Measurements from ENCODE around the gene HEPACAM2.

HEPACAM2 gene

DNA sequence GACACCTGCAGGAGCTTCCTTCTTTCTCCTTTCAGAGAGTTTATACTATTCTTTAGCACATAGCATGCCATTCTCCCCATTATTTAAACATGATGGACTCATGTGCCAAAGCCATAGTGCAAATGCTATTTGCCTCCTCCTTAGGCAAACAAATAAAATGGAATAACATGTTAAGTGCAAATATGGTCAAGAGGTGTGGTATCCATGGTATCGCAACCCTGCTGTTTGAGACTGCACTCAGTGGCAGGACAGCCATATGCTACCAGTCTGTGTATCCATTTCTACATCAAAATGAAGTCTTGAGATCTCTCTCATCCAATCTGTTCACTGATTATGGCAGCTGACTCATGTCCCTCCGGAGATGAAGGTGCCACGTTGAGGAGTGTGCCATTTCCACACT lies 22.8 kb downstream of the HEPACAM2 start:
- Histone ChIP-seq H3K27ac (ENCODE audit: insufficient read depth in 1 of 2, low read depth in 1 of 2, low read length in 2 of 2, poor library complexity in 1 of 2, severe bottlenecking in 2 of 2) (no peak overlapping the region), H3K4me3 (ENCODE audit: control insufficient read depth in 1 of 7, extremely low read depth in 1 of 7, insufficient read depth in 4 of 7, low read depth in 2 of 7, low read length in 6 of 7) (no peak overlapping the region), H3K27me3 (replicated peaks in 2 of 5; ENCODE audit: control insufficient read depth in 4 of 5, insufficient read depth in 5 of 5, low read length in 4 of 5) (no peaks in the 10 kb centered on the region), H3K4me1 (ENCODE audit: control extremely low read depth in 1 of 4, control insufficient read depth in 4 of 4, insufficient read depth in 4 of 4, low read length in 3 of 4) (no peaks in the 10 kb centered on the region), H3K9me3 (ENCODE audit: control extremely low read depth in 1 of 5, control insufficient read depth in 4 of 5, insufficient read depth in 2 of 5, low read depth in 1 of 5, low read length in 4 of 5) (no peaks in the 10 kb centered on the region), H3K36me3 (ENCODE audit: control insufficient read depth in 4 of 4, insufficient read depth in 4 of 4, low read length in 3 of 4) (no peaks in the 10 kb centered on the region)
- DNase-seq = no peak
- ChIA-PET POLR2A (interaction anchor here (0.6 kb wide), 1 partner anchor 93 kb away, joined by 3 read pairs; no protein-coding TSS in a partner anchor), CTCF (no interaction called here)
- 90% methylated on average over 2 of the region's 3 CpGs for WGBS (ENCODE audit: insufficient coverage)

DNA sequence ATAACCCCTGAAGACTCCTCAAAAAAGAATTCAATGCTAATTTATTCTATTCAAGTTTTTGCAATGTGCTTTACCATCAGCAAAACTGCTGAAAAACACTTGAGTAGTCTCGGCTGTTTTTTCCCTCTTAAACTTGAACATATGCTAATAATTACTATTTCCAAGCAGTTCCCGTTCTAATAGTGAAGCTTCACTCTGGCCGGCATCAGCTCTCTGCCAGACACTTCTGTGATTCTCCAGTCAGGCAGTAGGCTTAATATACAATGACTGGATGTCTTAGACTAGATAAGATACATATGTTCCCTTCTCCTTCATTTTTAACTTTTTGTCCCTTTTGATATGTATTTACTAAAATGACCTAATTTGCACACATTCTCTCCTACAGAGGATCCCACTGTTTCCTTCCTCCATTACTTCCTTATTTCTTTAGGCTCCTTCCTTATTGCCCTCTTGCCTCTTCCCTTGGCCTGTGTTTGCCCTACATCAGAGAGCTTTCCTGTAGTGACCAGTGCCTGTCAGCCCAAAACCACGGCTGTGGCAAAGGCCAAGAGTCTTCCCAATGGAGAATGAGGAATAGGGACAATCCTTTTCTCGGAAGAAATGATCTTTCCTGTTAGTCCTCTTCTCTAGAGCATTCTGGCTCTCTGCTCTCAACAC lies 23.5 kb downstream of the HEPACAM2 start:
- H3K4me1 ChIP-seq (ENCODE audit: control extremely low read depth in 1 of 4, control insufficient read depth in 4 of 4, insufficient read depth in 4 of 4, low read length in 3 of 4) = no peaks in the 10 kb centered on the region
- ChIA-PET POLR2A (interaction anchor here (0.6 kb wide), 1 partner anchor 94 kb away, joined by 3 read pairs; no protein-coding TSS in a partner anchor), CTCF (no interaction called here)
- no peak overlapping the region for H3K4me3 ChIP-seq (ENCODE audit: control insufficient read depth in 1 of 7, extremely low read depth in 1 of 7, insufficient read depth in 4 of 7, low read depth in 2 of 7, low read length in 6 of 7)
- H3K27me3 ChIP-seq (replicated peaks in 2 of 5; ENCODE audit: control insufficient read depth in 4 of 5, insufficient read depth in 5 of 5, low read length in 4 of 5) = no peaks in the 10 kb centered on the region
- H3K27ac ChIP-seq (ENCODE audit: insufficient read depth in 1 of 2, low read depth in 1 of 2, low read length in 2 of 2, poor library complexity in 1 of 2, severe bottlenecking in 2 of 2) = no peak overlapping the region
- no peaks in the 10 kb centered on the region for H3K36me3 ChIP-seq (ENCODE audit: control insufficient read depth in 4 of 4, insufficient read depth in 4 of 4, low read length in 3 of 4)
- no peaks in the 10 kb centered on the region for H3K9me3 ChIP-seq (ENCODE audit: control extremely low read depth in 1 of 5, control insufficient read depth in 4 of 5, insufficient read depth in 2 of 5, low read depth in 1 of 5, low read length in 4 of 5)
- DNase-seq = no peak
- 88% methylated on average over 3 of the region's 5 CpGs for WGBS (ENCODE audit: insufficient coverage)

DNA sequence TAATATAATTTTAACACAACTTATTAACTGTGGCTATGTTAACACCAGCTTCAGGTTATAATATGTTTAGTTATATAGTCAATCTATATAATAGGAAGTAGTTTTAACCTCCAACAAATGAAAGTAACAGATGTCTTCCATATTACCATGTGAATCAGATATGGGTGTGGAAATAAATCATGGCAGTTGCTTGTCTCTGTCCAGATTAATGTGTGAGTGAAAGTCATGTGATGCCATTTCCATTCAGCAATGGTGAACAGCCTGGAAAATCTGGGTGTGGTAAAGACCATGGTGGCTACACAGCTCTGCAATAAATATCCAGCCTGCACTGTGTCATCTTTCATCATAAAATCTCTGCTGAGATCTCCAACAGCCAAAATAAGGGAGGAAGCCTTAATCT lies 27.8 kb downstream of the HEPACAM2 start:
- POLR2A ChIA-PET = interaction anchor here (0.5 kb wide), 1 partner anchor 362 kb away, joined by 3 read pairs; no protein-coding TSS in a partner anchor
- no peak for DNase-seq

DNA sequence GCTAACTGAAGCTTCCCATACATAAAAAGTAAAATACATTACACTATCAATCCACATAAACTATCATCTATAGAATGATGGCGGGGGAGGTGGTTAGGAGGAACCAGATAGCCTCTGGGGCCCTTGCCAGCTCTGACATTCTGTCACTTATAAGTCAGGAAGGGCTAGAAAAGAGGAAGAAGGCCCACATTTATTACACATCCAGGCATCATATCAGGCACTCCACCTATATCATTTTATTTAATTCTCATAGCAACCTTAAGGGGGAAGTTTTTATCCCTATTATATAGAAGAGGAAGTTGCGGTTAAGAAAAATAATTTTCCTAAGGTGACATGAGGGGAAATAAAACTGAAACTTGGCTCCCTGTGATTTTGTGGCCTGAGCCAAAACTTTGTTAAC lies 29.9 kb downstream of the HEPACAM2 start:
- peaks cover 0 to 12% (median 2%) of the 10 kb centered on the region in 4 experiments for H3K4me1 ChIP-seq (ENCODE audit: control extremely low read depth in 1 of 4, control insufficient read depth in 4 of 4, insufficient read depth in 4 of 4, low read length in 3 of 4)
- ChIA-PET POLR2A (no interaction called here), CTCF (interaction anchor here (0.7 kb wide), 1 partner anchor 82 kb away, joined by 3 read pairs; no protein-coding TSS in a partner anchor)
- H3K27me3 ChIP-seq (replicated peaks in 2 of 5; ENCODE audit: control insufficient read depth in 4 of 5, insufficient read depth in 5 of 5, low read length in 4 of 5) = peaks cover 0 to 3% (median 0%) of the 10 kb centered on the region in 5 experiments
- WGBS (ENCODE audit: insufficient coverage) = 0% methylated on average over 1 of the region's 2 CpGs
- DNase-seq = peak; percentile 26 to 77 (median 71)
- H3K4me3 ChIP-seq (ENCODE audit: control insufficient read depth in 1 of 7, extremely low read depth in 1 of 7, insufficient read depth in 4 of 7, low read depth in 2 of 7, low read length in 6 of 7) = no peak overlapping the region
- no peak overlapping the region for H3K27ac ChIP-seq (ENCODE audit: insufficient read depth in 1 of 2, low read depth in 1 of 2, low read length in 2 of 2, poor library complexity in 1 of 2, severe bottlenecking in 2 of 2)
- H3K9me3 ChIP-seq (ENCODE audit: control extremely low read depth in 1 of 5, control insufficient read depth in 4 of 5, insufficient read depth in 2 of 5, low read depth in 1 of 5, low read length in 4 of 5) = no peaks in the 10 kb centered on the region
- H3K36me3 ChIP-seq (ENCODE audit: control insufficient read depth in 4 of 4, insufficient read depth in 4 of 4, low read length in 3 of 4) = no peaks in the 10 kb centered on the region

More for the DNA sequence above, 27.8 kb downstream of the HEPACAM2 start:
- Histone ChIP-seq H3K36me3 (ENCODE audit: control insufficient read depth in 4 of 4, insufficient read depth in 4 of 4, low read length in 3 of 4) (no peaks in the 10 kb centered on the region), H3K4me1 (ENCODE audit: control extremely low read depth in 1 of 4, control insufficient read depth in 4 of 4, insufficient read depth in 4 of 4, low read length in 3 of 4) (peaks cover 0 to 12% (median 2%) of the 10 kb centered on the region in 4 experiments), H3K27me3 (replicated peaks in 2 of 5; ENCODE audit: control insufficient read depth in 4 of 5, insufficient read depth in 5 of 5, low read length in 4 of 5) (no peaks in the 10 kb centered on the region), H3K4me3 (ENCODE audit: control insufficient read depth in 1 of 7, extremely low read depth in 1 of 7, insufficient read depth in 4 of 7, low read depth in 2 of 7, low read length in 6 of 7) (no peak overlapping the region), H3K27ac (ENCODE audit: insufficient read depth in 1 of 2, low read depth in 1 of 2, low read length in 2 of 2, poor library complexity in 1 of 2, severe bottlenecking in 2 of 2) (no peak overlapping the region), H3K9me3 (ENCODE audit: control extremely low read depth in 1 of 5, control insufficient read depth in 4 of 5, insufficient read depth in 2 of 5, low read depth in 1 of 5, low read length in 4 of 5) (no peaks in the 10 kb centered on the region)
- CTCF ChIA-PET = no interaction called here

DNA sequence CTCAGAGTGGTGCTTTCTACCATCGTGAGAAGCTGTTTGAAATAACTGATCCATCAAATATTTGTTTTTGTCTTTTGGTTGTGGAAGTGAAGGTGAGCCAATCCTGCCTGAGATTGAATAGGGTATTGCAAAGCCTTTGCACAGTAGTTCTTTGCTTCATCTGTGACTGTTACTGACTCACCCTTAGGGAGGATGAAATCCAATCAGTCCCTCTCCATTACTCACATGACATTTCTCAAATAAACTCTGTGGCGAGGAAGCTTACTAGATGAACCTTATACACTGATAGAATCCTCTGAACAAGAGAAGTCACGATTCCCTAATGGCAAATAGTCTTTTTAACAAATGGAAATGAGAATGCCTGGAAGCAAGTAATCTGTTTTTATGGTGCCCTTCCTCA lies 31.9 kb downstream of the HEPACAM2 start:
- H3K27ac ChIP-seq (ENCODE audit: insufficient read depth in 1 of 2, low read depth in 1 of 2, low read length in 2 of 2, poor library complexity in 1 of 2, severe bottlenecking in 2 of 2) = no peak overlapping the region
- CTCF ChIA-PET = interaction anchor here (0.7 to 1.3 kb wide), 2 partner anchors 15 to 52 kb away, joined by 3 to 6 read pairs; no protein-coding TSS in a partner anchor
- WGBS (ENCODE audit: insufficient coverage) = no CpG with 5 or more reads among the region's 3 CpGs
- H3K9me3 ChIP-seq (ENCODE audit: control extremely low read depth in 1 of 5, control insufficient read depth in 4 of 5, insufficient read depth in 2 of 5, low read depth in 1 of 5, low read length in 4 of 5) = no peaks in the 10 kb centered on the region
- POLR2A ChIA-PET = no interaction called here
- H3K36me3 ChIP-seq (ENCODE audit: control insufficient read depth in 4 of 4, insufficient read depth in 4 of 4, low read length in 3 of 4) = no peaks in the 10 kb centered on the region
- peaks cover 0 to 12% (median 2%) of the 10 kb centered on the region in 4 experiments for H3K4me1 ChIP-seq (ENCODE audit: control extremely low read depth in 1 of 4, control insufficient read depth in 4 of 4, insufficient read depth in 4 of 4, low read length in 3 of 4)
- no peak for DNase-seq
- no peak overlapping the region for H3K4me3 ChIP-seq (ENCODE audit: control insufficient read depth in 1 of 7, extremely low read depth in 1 of 7, insufficient read depth in 4 of 7, low read depth in 2 of 7, low read length in 6 of 7)
- peaks cover 0 to 8% (median 0%) of the 10 kb centered on the region in 5 experiments for H3K27me3 ChIP-seq (replicated peaks in 2 of 5; ENCODE audit: control insufficient read depth in 4 of 5, insufficient read depth in 5 of 5, low read length in 4 of 5)

DNA sequence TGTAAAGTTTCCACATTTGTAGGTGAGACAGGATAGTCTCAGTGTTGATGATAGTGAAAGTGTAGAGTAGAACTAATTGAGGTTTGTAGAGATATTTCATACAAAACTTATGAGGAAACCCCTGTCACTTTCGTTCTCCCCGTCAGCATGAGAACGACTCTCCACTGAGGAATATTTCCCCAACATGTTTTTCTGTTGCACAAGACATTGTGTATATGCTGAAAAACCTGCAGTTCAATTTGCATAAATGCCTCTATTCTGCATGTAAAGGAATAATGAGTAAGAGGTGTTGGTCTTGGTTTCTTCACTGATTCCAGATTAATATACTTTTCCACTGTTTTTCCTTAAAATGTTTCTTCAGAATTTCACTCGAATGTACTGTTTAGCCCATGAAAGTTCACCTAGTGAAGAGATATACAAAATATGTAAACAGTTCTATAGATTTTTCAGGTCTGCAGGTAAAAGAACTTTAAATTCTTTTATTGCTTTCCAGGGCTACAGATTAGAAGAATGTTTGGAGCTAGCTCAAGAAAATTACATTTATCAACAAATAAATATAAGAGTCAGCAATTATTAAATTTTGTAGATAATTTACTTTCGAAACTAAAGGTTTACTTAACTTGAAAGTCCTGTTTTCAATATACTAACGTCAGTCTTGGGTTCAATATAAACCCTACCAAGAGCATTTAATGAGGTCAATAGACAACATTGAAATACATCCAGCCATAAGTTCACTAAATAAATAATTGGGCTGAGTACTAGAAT lies 37.2 kb downstream of the HEPACAM2 start:
- Histone ChIP-seq H3K9me3 (ENCODE audit: control extremely low read depth in 1 of 5, control insufficient read depth in 4 of 5, insufficient read depth in 2 of 5, low read depth in 1 of 5, low read length in 4 of 5) (no peaks in the 10 kb centered on the region), H3K27me3 (replicated peaks in 2 of 5; ENCODE audit: control insufficient read depth in 4 of 5, insufficient read depth in 5 of 5, low read length in 4 of 5) (peaks cover 0 to 13% (median 4%) of the 10 kb centered on the region in 5 experiments), H3K36me3 (ENCODE audit: control insufficient read depth in 4 of 4, insufficient read depth in 4 of 4, low read length in 3 of 4) (no peaks in the 10 kb centered on the region), H3K4me3 (ENCODE audit: control insufficient read depth in 1 of 7, extremely low read depth in 1 of 7, insufficient read depth in 4 of 7, low read depth in 2 of 7, low read length in 6 of 7) (no peak overlapping the region), H3K27ac (ENCODE audit: insufficient read depth in 1 of 2, low read depth in 1 of 2, low read length in 2 of 2, poor library complexity in 1 of 2, severe bottlenecking in 2 of 2) (no peak overlapping the region), H3K4me1 (ENCODE audit: control extremely low read depth in 1 of 4, control insufficient read depth in 4 of 4, insufficient read depth in 4 of 4, low read length in 3 of 4) (no peaks in the 10 kb centered on the region)
- CTCF ChIA-PET = no interaction called here
- no peak for DNase-seq
- POLR2A ChIA-PET = no interaction called here
- no CpG with 5 or more reads among the region's 6 CpGs for WGBS (ENCODE audit: insufficient coverage)

Measured in common myeloid progenitor, CD34-positive (primary cell).